Measurements from ENCODE around the gene PDZD11.

DNA sequence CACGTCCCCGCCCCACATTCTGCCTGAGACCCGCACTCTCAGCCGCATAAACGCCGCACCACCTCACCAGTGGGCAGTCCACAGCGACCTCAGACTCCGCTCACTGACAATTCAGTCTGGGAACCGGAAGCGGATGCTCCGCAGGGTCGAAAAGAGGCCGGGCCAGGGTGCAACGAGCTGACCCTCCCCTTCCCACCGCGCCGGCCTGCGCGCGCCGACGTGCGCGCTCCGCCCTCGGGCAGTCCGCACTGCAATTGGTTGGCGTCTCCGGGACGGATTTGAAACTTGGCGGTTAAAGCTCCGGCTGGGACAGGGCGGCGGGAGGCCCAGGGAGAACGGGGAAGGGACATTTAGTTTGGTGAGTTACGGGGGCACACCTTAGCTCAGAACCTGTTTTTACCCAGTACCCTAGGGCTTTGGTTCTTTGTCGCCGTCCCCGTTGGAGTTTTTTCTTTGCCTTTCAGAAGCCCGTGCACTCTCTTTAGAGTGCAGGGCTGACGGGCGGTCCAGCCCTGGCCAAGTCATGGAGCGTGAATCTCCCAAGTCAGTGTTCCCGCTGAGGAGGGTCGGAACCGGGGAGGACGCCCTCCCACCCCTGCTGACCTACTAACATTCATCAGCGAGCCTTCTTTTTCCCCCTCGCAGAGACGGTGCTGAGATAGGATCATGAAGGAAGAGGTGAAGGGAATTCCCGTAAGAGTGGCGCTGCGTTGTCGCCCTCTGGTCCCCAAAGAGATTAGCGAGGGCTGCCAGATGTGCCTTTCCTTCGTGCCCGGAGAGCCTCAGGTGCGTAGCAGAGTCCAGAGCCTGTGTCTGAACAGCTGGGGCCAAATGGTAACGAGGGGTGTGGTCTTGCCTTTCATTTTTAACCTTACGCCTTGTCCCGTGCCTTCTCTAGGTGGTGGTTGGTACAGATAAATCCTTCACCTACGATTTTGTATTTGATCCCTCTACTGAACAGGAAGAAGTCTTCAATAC lies at the start of gene PDZD11, which contains the start of gene KIF4A:
- TF ChIP-seq EZH2 (IDR thresholded peaks at IDR 0.05; ENCODE audit: low read length, unreplicated experiment) (no peak), CTCF (conservative IDR thresholded peaks at IDR 0.05; ENCODE audit: low read depth, low read length) (no peak), EZH2phosphoT487 (IDR thresholded peaks at IDR 0.05; ENCODE audit: borderline replicate concordance, low read length) (no peak)
